MM.1S (cell line): Measurements from ENCODE around the gene DKK3.

Experiments used
- DNase-seq: peaks from one replicate; pipeline ENCODE4 v3.0.0-alpha.2; 2015
- H2AFZ ChIP-seq: fragments of 300-600 bp; sonication (generic); 2 replicates; pipeline ENCODE4 v1.6.0; 2016; ENCODE audit warnings: antibody characterized with exemption, low read length
- H3F3A ChIP-seq: fragments of 300-600 bp; sonication (generic); 2 replicates; pipeline ENCODE4 v1.6.1; 2016; ENCODE audit warnings: mild to moderate bottlenecking, antibody characterized with exemption, low read length, moderate library complexity, mixed read lengths; ENCODE audit not compliant: insufficient read depth
- H3K27ac ChIP-seq: fragments of 300-600 bp; sonication (generic); 2 replicates; pipeline ENCODE4 v1.5.1; 2016; ENCODE audit warnings: mild to moderate bottlenecking, low read length
- H3K27me3 ChIP-seq: fragments of 300-600 bp; sonication (generic); replicated peaks from 2 replicates; pipeline ENCODE4 v1.6.0; 2016; ENCODE audit warnings: low read length; ENCODE audit not compliant: insufficient read depth
- H3K36me3 ChIP-seq: fragments of 300-600 bp; sonication (generic); replicated peaks from 2 replicates; pipeline ENCODE4 v1.6.1; 2016; ENCODE audit warnings: mild to moderate bottlenecking, low read length, mixed read lengths; ENCODE audit not compliant: insufficient read depth
- H3K4me1 ChIP-seq: fragments of 300-600 bp; sonication (generic); 2 replicates; pipeline ENCODE4 v1.6.1; 2016; ENCODE audit warnings: low read length, mixed read lengths
- H3K4me2 ChIP-seq: fragments of 300-600 bp; sonication (generic); 2 replicates; pipeline ENCODE4 v1.6.0; 2016; ENCODE audit warnings: low read depth, low read length
- H3K4me3 ChIP-seq: fragments of 300-600 bp; sonication (generic); 2 replicates; pipeline ENCODE4 v1.5.1; 2016; ENCODE audit warnings: low read length, mixed read lengths
- H3K79me2 ChIP-seq: fragments of 300-600 bp; sonication (generic); 2 replicates; pipeline ENCODE4 v1.6.1; 2016; ENCODE audit warnings: mixed run types, low read length, mixed read lengths
- H3K9ac ChIP-seq: fragments of 300-600 bp; sonication (generic); 2 replicates; pipeline ENCODE4 v1.6.1; 2016; ENCODE audit warnings: low read length, mixed read lengths
- H3K9me2 ChIP-seq: fragments of 300-600 bp; sonication (generic); replicated peaks from 2 replicates; pipeline ENCODE4 v1.6.1; 2016; ENCODE audit warnings: mild to moderate bottlenecking, low read length, mixed read lengths; ENCODE audit not compliant: insufficient read depth
- H3K9me3 ChIP-seq: fragments of 300-600 bp; sonication (generic); replicated peaks from 2 replicates; pipeline ENCODE4 v1.6.1; 2016; ENCODE audit warnings: mild to moderate bottlenecking, low read length, mixed read lengths; ENCODE audit not compliant: insufficient read depth
- H4K20me1 ChIP-seq: fragments of 300-600 bp; sonication (generic); 2 replicates; pipeline ENCODE4 v1.6.1; 2016; ENCODE audit warnings: mild to moderate bottlenecking, low read length, moderate library complexity, mixed read lengths; ENCODE audit not compliant: insufficient read depth
- EZH2 ChIP-seq: fragments of 300-600 bp; sonication (generic); optimal IDR thresholded peaks from 2 replicates; pipeline ENCODE3; 2017; ENCODE audit warnings: low read depth, mild to moderate bottlenecking, antibody characterized with exemption, low read length, mixed read lengths
- EZH2phosphoT487 ChIP-seq: fragments of 300-600 bp; sonication (generic); IDR thresholded peaks from 2 replicates; pipeline ENCODE4 v1.6.1; 2018; ENCODE audit warnings: antibody characterized with exemption, low read length
- TF ChIP-seq, protein P1 (sequence below): fragments of 300-600 bp; sonication (generic); IDR thresholded peaks from 2 replicates; pipeline ENCODE4 v1.5.1; 2016; ENCODE audit warnings: antibody characterized with exemption, low read length, mixed read lengths

The DKK3 gene

DNA sequence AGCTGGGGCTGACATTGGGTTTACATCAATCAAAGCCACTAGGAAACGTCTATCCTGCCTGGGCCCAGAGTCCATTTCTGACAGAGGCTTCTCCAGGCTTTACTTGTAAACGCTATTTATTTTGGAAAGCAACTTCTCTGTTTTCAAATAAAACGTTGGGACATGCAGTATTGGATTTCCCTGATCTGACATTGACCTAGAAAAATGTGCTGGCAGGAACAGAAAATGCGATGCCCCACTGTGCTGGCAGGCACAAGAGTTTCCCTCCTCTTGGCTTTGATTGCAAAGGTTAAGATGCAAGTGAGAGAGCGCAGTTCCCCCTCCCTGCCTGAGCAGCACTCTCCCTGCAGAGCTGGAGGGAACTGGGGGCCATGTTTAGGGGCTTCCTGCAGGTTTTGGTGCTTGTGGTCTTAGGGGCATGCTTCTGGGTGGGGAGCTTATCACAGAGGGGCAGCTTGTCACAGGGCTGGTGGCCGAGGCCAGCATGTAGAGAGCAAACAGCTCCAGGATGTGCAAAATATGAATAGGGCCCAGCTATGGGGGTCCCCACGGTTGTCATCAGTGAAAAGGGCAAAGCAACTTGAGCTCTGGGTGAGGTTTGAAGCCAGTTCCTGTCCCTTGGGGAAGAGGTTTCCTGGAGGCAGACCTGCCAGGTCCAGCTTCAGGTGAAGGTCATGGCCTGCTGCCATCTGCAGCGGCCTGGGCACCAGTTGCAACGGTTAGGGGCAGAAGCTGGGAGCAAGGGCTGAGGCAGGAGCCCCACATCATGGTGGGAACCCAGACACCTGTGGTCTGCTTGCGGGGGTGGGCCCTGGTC lies 42.3 kb upstream of the DKK3 start:
- Histone ChIP-seq H3K4me2 (no peak overlapping the region), H3F3A (no peaks in the 10 kb centered on the region), H3K4me3 (no peak overlapping the region), H3K27me3 (no peaks in the 10 kb centered on the region), H3K9ac (no peak overlapping the region), H3K9me3 (no peaks in the 10 kb centered on the region), H3K79me2 (no peaks in the 10 kb centered on the region), H3K9me2 (no peaks in the 10 kb centered on the region), H3K36me3 (no peaks in the 10 kb centered on the region), H4K20me1 (no peaks in the 10 kb centered on the region), H3K27ac (no peak overlapping the region), H3K4me1 (no peaks in the 10 kb centered on the region), H2AFZ (no peak overlapping the region)
- no peak for DNase-seq
- TF ChIP-seq EZH2phosphoT487, result no peak
- no peak for TF ChIP-seq EZH2
- TF ChIP-seq, protein P1, sequence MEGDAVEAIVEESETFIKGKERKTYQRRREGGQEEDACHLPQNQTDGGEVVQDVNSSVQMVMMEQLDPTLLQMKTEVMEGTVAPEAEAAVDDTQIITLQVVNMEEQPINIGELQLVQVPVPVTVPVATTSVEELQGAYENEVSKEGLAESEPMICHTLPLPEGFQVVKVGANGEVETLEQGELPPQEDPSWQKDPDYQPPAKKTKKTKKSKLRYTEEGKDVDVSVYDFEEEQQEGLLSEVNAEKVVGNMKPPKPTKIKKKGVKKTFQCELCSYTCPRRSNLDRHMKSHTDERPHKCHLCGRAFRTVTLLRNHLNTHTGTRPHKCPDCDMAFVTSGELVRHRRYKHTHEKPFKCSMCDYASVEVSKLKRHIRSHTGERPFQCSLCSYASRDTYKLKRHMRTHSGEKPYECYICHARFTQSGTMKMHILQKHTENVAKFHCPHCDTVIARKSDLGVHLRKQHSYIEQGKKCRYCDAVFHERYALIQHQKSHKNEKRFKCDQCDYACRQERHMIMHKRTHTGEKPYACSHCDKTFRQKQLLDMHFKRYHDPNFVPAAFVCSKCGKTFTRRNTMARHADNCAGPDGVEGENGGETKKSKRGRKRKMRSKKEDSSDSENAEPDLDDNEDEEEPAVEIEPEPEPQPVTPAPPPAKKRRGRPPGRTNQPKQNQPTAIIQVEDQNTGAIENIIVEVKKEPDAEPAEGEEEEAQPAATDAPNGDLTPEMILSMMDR, result no peak

DNA sequence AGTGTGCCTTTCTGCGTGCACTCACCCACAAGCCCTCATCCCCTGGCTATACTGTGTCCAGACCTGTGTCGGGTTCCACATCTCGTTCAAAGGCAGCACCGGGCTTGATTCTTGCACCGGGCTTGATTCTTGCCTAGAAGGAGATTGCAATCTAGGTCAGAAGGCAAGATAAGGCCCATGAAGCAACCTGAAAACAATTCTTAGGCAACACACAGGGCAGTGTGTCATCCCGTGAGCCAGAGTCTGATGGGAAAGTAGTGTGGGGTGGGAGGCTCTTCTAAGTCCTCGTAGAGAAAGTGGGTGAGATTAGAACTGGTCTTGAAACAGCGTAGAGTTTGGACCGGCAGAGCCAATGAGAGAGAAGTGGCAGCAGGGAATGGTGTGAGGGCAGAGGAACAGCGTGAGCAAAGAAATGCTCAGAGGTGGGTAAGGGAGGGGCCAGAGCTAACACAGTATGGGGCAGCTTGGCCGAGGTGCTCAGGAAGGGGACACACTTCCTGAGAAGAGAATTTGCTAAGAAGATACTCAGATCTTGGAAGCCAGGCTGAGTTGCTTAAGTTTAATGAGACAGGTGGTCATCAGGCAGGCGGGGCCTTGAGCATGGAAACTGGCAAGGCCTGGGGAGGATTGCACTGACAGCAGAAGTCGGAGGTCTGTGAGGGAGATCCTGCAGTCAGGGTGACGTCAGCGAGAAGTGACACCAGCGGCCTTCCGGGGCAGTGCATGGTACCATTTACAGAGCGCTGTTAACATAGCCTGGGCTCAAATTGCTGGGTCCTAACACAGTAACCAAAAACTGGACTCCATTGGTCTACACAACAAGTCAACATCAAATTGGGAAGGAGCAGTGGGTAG lies 40.7 kb upstream of the DKK3 start:
- Histone ChIP-seq H3K27ac (no peak overlapping the region), H4K20me1 (no peaks in the 10 kb centered on the region), H3F3A (no peaks in the 10 kb centered on the region), H2AFZ (no peak overlapping the region), H3K9me2 (no peaks in the 10 kb centered on the region), H3K9me3 (no peaks in the 10 kb centered on the region), H3K27me3 (no peaks in the 10 kb centered on the region), H3K4me2 (no peak overlapping the region), H3K4me3 (no peak overlapping the region), H3K79me2 (no peaks in the 10 kb centered on the region), H3K9ac (no peak overlapping the region), H3K36me3 (no peaks in the 10 kb centered on the region), H3K4me1 (no peaks in the 10 kb centered on the region)
- no peak for DNase-seq
- TF ChIP-seq EZH2phosphoT487 (no peak), EZH2 (no peak)
- TF ChIP-seq, protein P1, result no peak

DNA sequence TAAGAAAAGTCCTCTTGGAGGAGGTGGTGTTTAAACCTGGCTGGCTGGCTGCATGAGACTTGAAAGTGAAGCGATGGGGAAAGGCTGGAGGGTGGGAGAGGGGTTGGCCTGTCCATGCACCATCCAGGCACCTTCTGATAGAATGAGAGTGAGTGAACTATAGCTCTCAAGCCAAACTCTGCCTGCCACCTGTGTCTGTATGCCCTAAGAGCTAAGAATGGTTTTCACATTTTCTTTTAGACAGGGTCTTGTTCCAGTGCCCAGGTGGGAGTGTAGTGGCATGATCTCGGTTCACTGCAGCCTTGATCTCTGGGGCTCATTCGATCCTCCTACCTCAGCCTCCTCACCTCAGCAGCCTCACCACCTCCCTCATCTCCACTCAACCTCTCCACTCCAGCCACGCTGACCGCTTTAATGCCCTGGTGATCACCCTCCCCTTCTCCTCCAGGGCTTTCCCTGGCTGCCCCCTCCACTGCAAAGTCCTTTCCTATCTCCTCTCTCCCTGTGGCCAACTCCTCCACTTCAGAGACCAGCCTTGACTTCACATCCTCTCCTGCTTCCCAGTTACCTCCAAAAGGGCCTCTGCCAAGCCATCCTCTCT lies 38.3 kb upstream of the DKK3 start:
- DNase-seq, result no peak
- Histone ChIP-seq H3K4me1 (no peaks in the 10 kb centered on the region), H3K4me2 (no peak overlapping the region), H3K9me2 (no peaks in the 10 kb centered on the region), H3K9ac (no peak overlapping the region), H2AFZ (no peak overlapping the region), H3F3A (no peaks in the 10 kb centered on the region), H3K9me3 (no peaks in the 10 kb centered on the region), H3K4me3 (no peak overlapping the region), H3K36me3 (no peaks in the 10 kb centered on the region), H3K27ac (no peak overlapping the region), H4K20me1 (no peaks in the 10 kb centered on the region), H3K27me3 (no peaks in the 10 kb centered on the region), H3K79me2 (no peaks in the 10 kb centered on the region)
- no peak for TF ChIP-seq EZH2phosphoT487
- TF ChIP-seq, protein P1, result no peak
- no peak for TF ChIP-seq EZH2
